BLaER1 (cell line): ENCODE results near the gene PPP1R1A.

Experiments
- H3K27ac ChIP-seq: shearing (Covaris generic); formaldehyde crosslinking; 2 replicates; pipeline ENCODE4 v1.8.1; 2022
- H3K27me3 ChIP-seq: shearing (Covaris generic); formaldehyde crosslinking; 2 replicates; pipeline ENCODE4 v1.8.1; 2022
- H3K36me3 ChIP-seq: shearing (Covaris generic); formaldehyde crosslinking; 2 replicates; pipeline ENCODE4 v1.8.1; 2022
- H3K4me1 ChIP-seq: shearing (Covaris generic); formaldehyde crosslinking; 2 replicates; pipeline ENCODE4 v1.8.1; 2022
- H3K4me2 ChIP-seq: shearing (Covaris generic); formaldehyde crosslinking; 2 replicates; pipeline ENCODE4 v1.8.1; 2022
- H3K4me3 ChIP-seq: shearing (Covaris generic); formaldehyde crosslinking; 2 replicates; pipeline ENCODE4 v1.8.1; 2022
- H3K9ac ChIP-seq: shearing (Covaris generic); formaldehyde crosslinking; 2 replicates; pipeline ENCODE4 v1.8.1; 2022
- H3K9me3 ChIP-seq: shearing (Covaris generic); formaldehyde crosslinking; 2 replicates; pipeline ENCODE4 v1.8.1; 2022
- H4K20me1 ChIP-seq: shearing (Covaris generic); formaldehyde crosslinking; 2 replicates; pipeline ENCODE4 v1.8.1; 2022
- Cebpa-rat ChIP-seq: shearing (Covaris generic); IDR thresholded peaks from 2 replicates; pipeline ENCODE4 v1.8.1; 2022

PPP1R1A gene

DNA sequence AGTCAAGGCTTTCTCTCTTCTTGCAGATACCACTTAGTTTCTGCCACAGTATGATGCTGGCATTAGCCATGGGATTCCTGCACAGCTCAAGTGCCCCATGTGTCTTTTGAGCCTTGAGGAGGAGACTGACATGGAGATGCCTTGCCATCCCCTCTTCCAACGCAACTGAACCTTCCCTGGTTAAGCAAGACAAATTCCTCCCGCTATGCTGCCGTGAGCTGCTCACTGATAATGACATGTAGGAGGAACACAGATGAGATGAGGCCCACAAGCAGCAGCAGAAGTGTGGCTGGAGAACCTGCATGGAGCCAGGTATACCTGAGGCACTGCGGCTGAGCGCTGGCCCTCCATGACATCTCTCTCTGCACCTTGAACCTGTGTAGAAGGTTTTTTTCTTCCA lies 15.4 kb upstream of the PPP1R1A start:
- H3K36me3 ChIP-seq = no peaks in the 10 kb centered on the region
- TF ChIP-seq Cebpa-rat = no peak
- H3K4me1 ChIP-seq = no peaks in the 10 kb centered on the region
- no peak overlapping the region for H3K4me2 ChIP-seq
- H3K9me3 ChIP-seq = no peaks in the 10 kb centered on the region
- H3K27me3 ChIP-seq = no peaks in the 10 kb centered on the region
- H3K27ac ChIP-seq = no peak overlapping the region
- H4K20me1 ChIP-seq = no peaks in the 10 kb centered on the region
- H3K9ac ChIP-seq = no peak overlapping the region
- H3K4me3 ChIP-seq = no peak overlapping the region

DNA sequence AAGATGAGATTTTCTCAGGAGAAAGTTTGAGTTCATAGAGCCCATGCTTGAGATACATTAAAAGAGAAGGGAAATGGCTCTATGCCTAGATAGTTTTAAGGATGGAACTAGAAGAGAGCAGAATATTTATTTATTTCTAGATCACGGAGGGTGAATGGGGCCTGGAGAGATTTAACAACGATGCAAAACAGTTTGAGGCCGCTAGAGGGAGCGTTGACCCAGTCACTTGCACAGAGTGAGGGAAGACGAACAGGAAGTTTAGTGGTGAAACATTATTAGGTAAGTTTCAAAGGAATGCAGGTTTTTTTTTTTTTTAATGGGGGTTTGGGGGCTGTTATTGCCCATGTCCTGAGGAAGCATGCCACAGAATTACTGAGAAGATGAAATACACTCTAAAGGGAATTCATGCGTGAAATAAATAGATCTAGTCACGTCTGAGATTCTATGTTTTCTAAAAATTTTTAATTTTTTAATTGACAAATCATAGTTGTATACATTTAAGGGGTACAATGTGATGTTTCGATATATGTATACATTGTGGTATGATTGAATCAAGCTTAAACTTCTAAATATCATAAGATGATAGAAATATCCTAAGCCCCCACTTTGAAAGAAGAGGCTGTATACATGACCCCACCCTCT lies 14.8 kb upstream of the PPP1R1A start:
- no peak for TF ChIP-seq Cebpa-rat
- no peak overlapping the region for H3K27ac ChIP-seq
- no peak overlapping the region for H3K9ac ChIP-seq

DNA sequence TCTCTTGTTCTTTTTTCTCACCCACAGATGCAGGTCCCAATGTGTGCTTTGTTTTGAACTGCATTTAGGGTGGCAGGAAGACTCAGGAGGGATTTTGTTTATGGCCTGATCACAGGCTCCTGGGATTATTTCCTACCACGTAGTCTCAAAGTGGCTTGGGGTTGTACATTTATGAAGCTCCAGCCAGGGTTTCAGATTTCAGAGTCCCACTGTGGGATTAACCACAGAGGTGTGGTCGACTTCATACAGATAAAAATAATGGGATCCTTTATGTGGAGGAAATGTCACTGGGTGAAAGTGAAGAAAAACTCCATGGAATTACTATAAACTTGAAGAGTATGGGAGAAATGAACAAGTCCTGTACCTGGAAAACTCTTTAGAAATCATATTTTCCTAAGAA lies 14.2 kb upstream of the PPP1R1A start:
- H4K20me1 ChIP-seq = no peaks in the 10 kb centered on the region
- H3K27ac ChIP-seq = no peak overlapping the region
- H3K9me3 ChIP-seq = no peaks in the 10 kb centered on the region
- no peak for TF ChIP-seq Cebpa-rat
- H3K27me3 ChIP-seq = no peaks in the 10 kb centered on the region
- no peaks in the 10 kb centered on the region for H3K4me1 ChIP-seq
- H3K9ac ChIP-seq = no peak overlapping the region
- H3K36me3 ChIP-seq = no peaks in the 10 kb centered on the region
- no peak overlapping the region for H3K4me2 ChIP-seq
- H3K4me3 ChIP-seq = no peak overlapping the region

More for the DNA sequence above, 14.8 kb upstream of the PPP1R1A start:
- Histone ChIP-seq H3K4me1 (no peaks in the 10 kb centered on the region), H4K20me1 (no peaks in the 10 kb centered on the region), H3K4me3 (no peak overlapping the region), H3K27me3 (no peaks in the 10 kb centered on the region), H3K36me3 (no peaks in the 10 kb centered on the region), H3K9me3 (no peaks in the 10 kb centered on the region), H3K4me2 (no peak overlapping the region)

DNA sequence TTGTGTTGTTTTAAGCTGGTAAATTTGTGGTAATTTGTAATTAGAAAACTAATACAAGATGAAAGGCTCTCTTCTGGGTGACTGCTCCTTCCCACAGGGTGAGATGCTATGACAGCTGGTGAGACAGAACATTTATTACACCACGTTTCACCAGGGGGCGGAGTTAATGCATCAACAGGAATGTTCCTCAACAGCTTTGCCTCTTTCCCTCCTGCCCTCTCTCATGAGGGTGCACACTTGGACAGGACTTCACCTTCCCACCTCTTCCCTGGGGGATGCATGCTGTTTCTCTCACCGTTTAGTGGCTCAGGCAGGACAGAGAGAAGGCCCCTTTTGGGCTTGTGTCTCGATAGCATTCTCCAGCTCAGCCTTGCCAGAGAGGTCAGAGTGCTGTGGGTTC lies 13.4 kb upstream of the PPP1R1A start:
- TF ChIP-seq Cebpa-rat = no peak
- Histone ChIP-seq H3K9ac (no peak overlapping the region), H3K4me1 (no peaks in the 10 kb centered on the region), H3K9me3 (no peaks in the 10 kb centered on the region), H3K4me3 (no peak overlapping the region), H3K4me2 (no peak overlapping the region), H4K20me1 (no peaks in the 10 kb centered on the region), H3K27me3 (no peaks in the 10 kb centered on the region), H3K36me3 (no peaks in the 10 kb centered on the region), H3K27ac (no peak overlapping the region)

DNA sequence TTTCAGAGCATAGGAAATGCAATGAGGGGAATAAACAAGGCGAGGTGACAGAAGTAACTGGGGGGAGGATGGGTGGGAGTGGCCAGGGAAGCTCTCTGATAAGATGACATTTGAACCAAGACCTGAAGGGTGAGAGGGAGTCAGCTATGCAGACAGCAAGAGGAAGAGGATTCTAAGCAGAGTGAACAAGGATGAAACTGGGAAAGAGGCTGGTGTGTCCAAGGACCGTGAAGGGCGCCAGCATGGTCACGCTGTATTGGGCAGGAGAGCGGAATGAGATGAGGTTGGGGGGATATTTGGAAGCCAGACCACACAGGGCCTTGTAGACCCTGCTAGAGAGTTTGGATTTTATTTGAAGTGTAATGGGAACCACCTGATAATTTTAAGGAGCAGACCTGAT lies 10.5 kb upstream of the PPP1R1A start:
- no peaks in the 10 kb centered on the region for H3K27me3 ChIP-seq
- H3K4me2 ChIP-seq = no peak overlapping the region
- H3K4me1 ChIP-seq = no peaks in the 10 kb centered on the region
- H3K27ac ChIP-seq = no peak overlapping the region
- no peak overlapping the region for H3K9ac ChIP-seq
- no peaks in the 10 kb centered on the region for H3K9me3 ChIP-seq
- H3K36me3 ChIP-seq = no peaks in the 10 kb centered on the region
- TF ChIP-seq Cebpa-rat = no peak
- H3K4me3 ChIP-seq = no peak overlapping the region
- no peaks in the 10 kb centered on the region for H4K20me1 ChIP-seq

DNA sequence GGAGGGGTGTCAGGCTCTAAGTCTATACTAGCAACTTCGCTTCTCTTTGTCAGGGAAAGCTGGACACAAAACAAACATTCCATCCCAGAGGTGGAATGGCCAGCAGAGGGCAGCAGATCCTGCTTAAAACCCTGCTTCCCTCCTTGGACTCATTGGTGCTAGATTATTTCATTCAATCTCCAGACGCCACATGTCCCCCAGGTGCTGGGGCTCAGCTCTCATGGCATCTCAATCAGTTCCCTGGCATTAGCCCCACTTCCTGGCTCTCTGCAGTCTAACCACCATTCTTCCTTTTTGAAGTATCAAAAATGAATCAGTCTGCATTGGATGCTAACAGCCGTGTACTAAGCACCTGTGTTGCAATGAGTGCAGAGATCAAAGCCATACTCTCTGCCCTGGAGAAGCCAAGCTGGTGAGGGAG lies 8.1 kb upstream of the PPP1R1A start:
- Histone ChIP-seq H3K4me1 (no peaks in the 10 kb centered on the region), H3K4me2 (no peak overlapping the region), H3K4me3 (no peak overlapping the region), H3K9ac (no peak overlapping the region), H3K36me3 (no peaks in the 10 kb centered on the region), H3K27me3 (no peaks in the 10 kb centered on the region), H4K20me1 (peaks cover under 1% of the 10 kb centered on the region; the same call in 1 of the 2 replicates), H3K9me3 (no peaks in the 10 kb centered on the region), H3K27ac (no peak overlapping the region)
- TF ChIP-seq Cebpa-rat = no peak

DNA sequence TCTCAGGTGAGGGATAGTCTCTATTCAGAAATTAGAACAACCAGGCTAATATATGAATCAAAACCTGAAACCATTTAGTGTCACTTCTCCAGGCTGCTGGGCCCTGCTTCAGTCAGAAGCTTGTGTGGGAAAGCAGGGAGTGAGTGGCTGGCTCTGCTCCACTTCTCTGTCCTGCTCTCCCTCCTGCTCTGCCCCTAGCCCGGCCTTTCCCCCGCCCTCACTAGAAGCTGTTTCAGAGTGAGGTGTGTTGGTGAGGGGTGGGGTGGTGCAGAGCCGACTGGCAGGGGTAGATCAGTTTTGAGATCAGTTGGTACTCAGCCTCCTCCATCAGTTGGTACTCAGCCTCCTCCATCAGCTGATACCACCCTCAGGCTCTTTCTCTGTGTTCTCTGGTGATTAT lies 7.0 kb upstream of the PPP1R1A start:
- no peaks in the 10 kb centered on the region for H3K4me1 ChIP-seq
- TF ChIP-seq Cebpa-rat = no peak
- no peaks in the 10 kb centered on the region for H3K36me3 ChIP-seq
- no peak overlapping the region for H3K4me3 ChIP-seq
- no peak overlapping the region for H3K4me2 ChIP-seq
- H3K27me3 ChIP-seq = no peaks in the 10 kb centered on the region
- no peak overlapping the region for H3K27ac ChIP-seq
- no peaks in the 10 kb centered on the region for H3K9me3 ChIP-seq
- peaks cover 8% of the 10 kb centered on the region; the same call in 1 of the 2 replicates for H4K20me1 ChIP-seq
- no peak overlapping the region for H3K9ac ChIP-seq

DNA sequence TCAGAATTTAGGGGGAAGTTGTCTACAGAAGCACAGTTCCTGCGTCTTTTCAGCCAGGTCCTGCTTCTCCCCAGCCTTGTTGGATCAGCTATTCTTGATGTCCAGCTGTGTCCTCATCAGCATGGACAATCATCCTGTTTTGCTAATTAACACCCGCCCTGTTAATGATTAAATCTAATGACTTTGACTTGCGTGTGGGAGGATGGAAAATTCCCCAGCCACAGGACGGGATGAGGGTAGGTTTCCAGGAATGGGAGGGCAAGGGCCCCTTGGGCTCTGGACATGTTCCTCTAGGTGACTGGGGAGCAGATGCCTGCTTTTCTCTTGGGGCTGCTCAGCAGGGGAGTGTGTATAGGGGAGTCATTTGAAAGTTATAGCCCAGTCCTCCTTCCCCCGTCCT lies 5.3 kb upstream of the PPP1R1A start:
- Histone ChIP-seq H3K9me3 (no peaks in the 10 kb centered on the region), H4K20me1 (peaks cover 8% of the 10 kb centered on the region; the same call in 1 of the 2 replicates), H3K9ac (no peak overlapping the region), H3K27ac (no peak overlapping the region), H3K4me2 (no peak overlapping the region), H3K27me3 (peaks cover 15% of the 10 kb centered on the region), H3K4me1 (no peaks in the 10 kb centered on the region), H3K36me3 (no peaks in the 10 kb centered on the region), H3K4me3 (no peak overlapping the region)
- no peak for TF ChIP-seq Cebpa-rat

DNA sequence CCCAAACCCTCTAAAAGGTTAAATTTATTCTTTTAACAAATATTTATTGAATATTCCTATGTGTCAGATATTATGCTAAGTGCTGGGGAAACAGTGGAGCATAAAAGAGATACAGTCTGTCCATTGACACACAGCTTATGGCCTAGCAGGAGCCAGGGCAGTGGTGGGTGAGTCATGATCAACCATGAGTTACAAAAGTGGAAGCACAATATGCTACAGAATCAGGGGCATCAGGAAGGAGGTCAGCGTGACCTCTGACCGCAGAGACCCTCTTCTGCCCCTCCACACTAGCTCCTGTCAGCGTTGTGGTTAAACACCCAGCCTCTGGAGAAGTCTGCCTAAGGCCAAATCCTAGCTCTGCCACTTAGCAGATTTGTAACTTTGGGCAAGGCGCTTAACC lies 4.7 kb upstream of the PPP1R1A start:
- Histone ChIP-seq H3K4me2 (no peak overlapping the region), H4K20me1 (peaks cover 9% of the 10 kb centered on the region; the same call in 1 of the 2 replicates), H3K4me3 (no peak overlapping the region), H3K4me1 (peaks cover 2% of the 10 kb centered on the region; the same call in 1 of the 2 replicates), H3K27ac (no peak overlapping the region), H3K9me3 (no peaks in the 10 kb centered on the region), H3K36me3 (no peaks in the 10 kb centered on the region), H3K27me3 (peaks cover 21% of the 10 kb centered on the region), H3K9ac (no peak overlapping the region)
- no peak for TF ChIP-seq Cebpa-rat

DNA sequence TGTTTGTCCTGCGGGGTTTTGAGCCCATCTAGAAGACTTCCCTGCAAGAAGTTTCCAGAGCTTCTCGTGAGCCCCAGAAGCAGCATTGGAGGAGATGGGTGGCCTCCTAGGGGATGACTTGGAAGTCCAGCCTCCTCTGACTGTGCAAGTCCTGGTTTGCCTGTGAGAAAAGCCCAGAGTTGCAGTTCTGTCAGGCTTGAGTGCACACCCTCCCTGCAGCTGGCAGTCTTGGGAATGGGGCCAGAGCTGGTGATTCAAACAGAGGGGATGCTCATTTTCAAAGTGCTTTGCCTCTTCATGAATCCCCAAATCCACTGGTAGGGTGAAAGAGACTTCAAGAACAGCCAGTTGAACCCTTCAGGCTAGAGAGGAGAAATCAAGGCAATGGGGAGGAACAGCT lies 3.9 kb upstream of the PPP1R1A start:
- TF ChIP-seq Cebpa-rat = no peak
- peaks cover 29% of the 10 kb centered on the region for H3K27me3 ChIP-seq
- peaks cover 6% of the 10 kb centered on the region; the same call in 1 of the 2 replicates for H3K4me1 ChIP-seq
- no peak overlapping the region for H3K4me3 ChIP-seq
- no peaks in the 10 kb centered on the region for H3K36me3 ChIP-seq
- no peak overlapping the region for H3K27ac ChIP-seq
- peaks cover 17% of the 10 kb centered on the region; the same call in 1 of the 2 replicates for H4K20me1 ChIP-seq
- H3K9ac ChIP-seq = no peak overlapping the region
- no peaks in the 10 kb centered on the region for H3K9me3 ChIP-seq
- H3K4me2 ChIP-seq = no peak overlapping the region
